ENCODE data around the gene STK32B.
"Not testable (repeated sequence)": the region's sequence is repeated elsewhere in the genome, so short reads cannot be mapped to it uniquely, and the experiment has no call there.

- TF ChIP-seq CTCF, POLR2A (IDR thresholded peaks at IDR 0.05): not testable (repeated sequence)
Measured at GRCh38 chr4:5250536-5250935, 199.3 kb downstream of the STK32B start.

Data from heart left ventricle (tissue), 13 donors.